HCT116 (cell line): ENCODE results near the gene LRG1. TPM values are rescaled to one million over a fixed set of nuclear protein-coding genes. Genes with fewer than 3 reads are reported as not detected.

ENCODE experiments used
- ATAC-seq: fragments of 200-7000 bp; cut with Tn5 transposase; 2 replicates; pipeline ENCODE4 v1.9.1; 2020; ENCODE audit warnings: mild to moderate bottlenecking, moderate library complexity
- BruUV-seq: library from RNA; stranded (reverse); fragments of 400-500 nt; replicated peaks from 2 replicates; lab custom pipeline; 2021; lab: Mats Ljungman, UMichigan
- CTCF ChIA-PET: fragments of 300-600 bp; sonication (Branson Sonifier 250); formaldehyde crosslinking; loops from one replicate; lab custom pipeline; 2021; ENCODE audit warnings: antibody characterized with exemption; lab: Charles Lee
- POLR2A ChIA-PET: fragments of 300-600, 350-600 bp; sonication (Branson Sonifier 250); formaldehyde crosslinking; loops from one replicate; lab custom pipeline; 2021; ENCODE audit warnings: antibody characterized with exemption; lab: Charles Lee
- RAD21 ChIA-PET, 2 experiments: fragments of 300-600 bp; sonication (Branson Sonifier 250); formaldehyde crosslinking; loops; one replicate each; lab custom pipeline; 2023; ENCODE audit warnings: low total read pairs in 2 of 2; ENCODE audit not compliant: uncharacterized antibody in 2 of 2, unreplicated experiment in 2 of 2, low non-redundant PET in 1 of 2; lab: Charles Lee
- DNase-seq: peaks from one replicate; pipeline ENCODE4 v3.0.0-alpha.2; 2010; ENCODE audit warnings: low read depth, low spot score
- H2AFZ ChIP-seq: fragments of 200-600 bp; shearing (Covaris generic), sonication (generic); 2 replicates; pipeline ENCODE4 v1.6.1; 2017; ENCODE audit warnings: low read depth, mixed run types, mixed read lengths, antibody characterized with exemption, low read length; ENCODE audit not compliant: poor library complexity, severe bottlenecking
- H3K27ac ChIP-seq: 2 replicates; pipeline ENCODE4 v1.5.1; 2012; ENCODE audit warnings: low read depth, low read length
- H3K27me3 ChIP-seq: fragments of 200-600 bp; sonication (generic); 2 replicates; pipeline ENCODE4 v1.6.1; 2016; ENCODE audit warnings: mixed run types, low read length, mixed read lengths; ENCODE audit not compliant: insufficient read depth
- H3K36me3 ChIP-seq, 2 experiments: fragments of 200-500 bp in 1 of 2; fragments of 200-600 bp in 1 of 2; sonication (Bioruptor generic) in 1 of 2; sonication (generic) in 1 of 2; 2 replicates each; pipeline versions ENCODE4 v1.5.1 to v1.6.1; 2014 to 2016; ENCODE audit warnings: low read length in 2 of 2, inconsistent platforms in 1 of 2, mixed read lengths in 1 of 2, mixed run types in 1 of 2; ENCODE audit not compliant: insufficient read depth in 2 of 2, control insufficient read depth in 1 of 2
- H3K4me1 ChIP-seq, 2 experiments: fragments of 200-600 bp in 1 of 2; sonication (generic) in 1 of 2; 2 replicates each; pipeline versions ENCODE4 v1.5.1 to v1.6.1; 2012 to 2017; ENCODE audit warnings: low read length in 2 of 2, inconsistent platforms in 1 of 2, mild to moderate bottlenecking in 1 of 2, mixed read lengths in 1 of 2, mixed run types in 1 of 2, moderate library complexity in 1 of 2; ENCODE audit not compliant: insufficient read depth in 2 of 2, control insufficient read depth in 1 of 2
- H3K4me2 ChIP-seq: fragments of 200-600 bp; sonication (generic); 2 replicates; pipeline ENCODE4 v1.6.1; 2017; ENCODE audit warnings: mixed run types, low read length, mixed read lengths
- H3K4me3 ChIP-seq, 2 experiments: fragments of 200-600 bp in 1 of 2; sonication (generic) in 1 of 2; replicated peaks in 1 of 2; 2 replicates each; pipeline ENCODE4 v1.5.1; 2011 to 2016; ENCODE audit warnings: low read length in 2 of 2, control low read depth in 1 of 2, low read depth in 1 of 2, mild to moderate bottlenecking in 1 of 2, mixed read lengths in 1 of 2, mixed run types in 1 of 2
- H3K79me2 ChIP-seq: fragments of 200-600 bp; sonication (generic); 2 replicates; pipeline ENCODE4 v1.6.1; 2017; ENCODE audit warnings: mild to moderate bottlenecking, mixed run types, low read length, moderate library complexity, mixed read lengths; ENCODE audit not compliant: insufficient read depth
- H3K9ac ChIP-seq: fragments of 200-600 bp; sonication (generic); 2 replicates; pipeline ENCODE4 v1.6.1; 2016; ENCODE audit warnings: low read length, mixed read lengths
- H3K9me2 ChIP-seq: fragments of 200-600 bp; sonication (generic), shearing (Covaris generic); 2 replicates; pipeline ENCODE4 v1.6.1; 2017; ENCODE audit warnings: mixed run types, mild to moderate bottlenecking, moderate library complexity; ENCODE audit not compliant: insufficient read depth
- H3K9me3 ChIP-seq, 2 experiments: fragments of 200-500 bp in 1 of 2; fragments of 200-600 bp in 1 of 2; sonication (Bioruptor generic) in 1 of 2; sonication (generic) in 1 of 2; 2 replicates each; pipeline ENCODE4 v1.6.1; 2014 to 2017; ENCODE audit warnings: low read length in 2 of 2, mixed read lengths in 2 of 2, inconsistent platforms in 1 of 2, low read depth in 1 of 2, mild to moderate bottlenecking in 1 of 2, mixed run types in 1 of 2, moderate library complexity in 1 of 2; ENCODE audit not compliant: control insufficient read depth in 1 of 2, insufficient read depth in 1 of 2
- H4K20me1 ChIP-seq: fragments of 200-600 bp; sonication (generic), shearing (Covaris generic); 2 replicates; pipeline ENCODE4 v1.6.1; 2017; ENCODE audit warnings: mixed run types, mild to moderate bottlenecking, moderate library complexity; ENCODE audit not compliant: insufficient read depth
- CBX3 ChIP-seq: IDR thresholded peaks from 2 replicates; pipeline ENCODE4 v1.6.1; 2012; ENCODE audit warnings: low read depth
- CEBPB ChIP-seq: IDR thresholded peaks from 2 replicates; pipeline ENCODE4 v1.6.1; 2012; ENCODE audit warnings: low read depth
- EGR1 ChIP-seq: IDR thresholded peaks from 2 replicates; pipeline ENCODE4 v1.6.1; 2012; ENCODE audit warnings: low read depth
- ELF1 ChIP-seq: IDR thresholded peaks from 2 replicates; pipeline ENCODE4 v1.6.1; 2012; ENCODE audit warnings: low read depth, borderline replicate concordance
- EZH2phosphoT487 ChIP-seq: fragments of 200-600 bp; IDR thresholded peaks from 2 replicates; pipeline ENCODE4 v1.6.1; 2018; ENCODE audit warnings: antibody characterized with exemption, borderline replicate concordance
- MAX ChIP-seq: IDR thresholded peaks from 2 replicates; pipeline ENCODE4 v1.6.1; 2012
- POLR2AphosphoS5 ChIP-seq: IDR thresholded peaks from 2 replicates; pipeline ENCODE4 v1.6.1; 2011; ENCODE audit warnings: mild to moderate bottlenecking, low read depth, low read length, moderate library complexity
- REST ChIP-seq: IDR thresholded peaks from 2 replicates; pipeline ENCODE4 v1.6.1; 2012; ENCODE audit warnings: low read depth
- SIN3A ChIP-seq: IDR thresholded peaks from 2 replicates; pipeline ENCODE4 v1.6.1; 2012; ENCODE audit warnings: low read depth
- SRF ChIP-seq: IDR thresholded peaks from 2 replicates; pipeline ENCODE4 v1.6.1; 2012; ENCODE audit warnings: low read depth
- TCF7L2 ChIP-seq: IDR thresholded peaks from 2 replicates; pipeline ENCODE4 v1.7.0; 2011; ENCODE audit warnings: borderline replicate concordance, inconsistent platforms; ENCODE audit not compliant: insufficient read depth, insufficient read length; ENCODE audit errors: extremely low read depth
- YY1 ChIP-seq: IDR thresholded peaks from 2 replicates; pipeline ENCODE4 v1.6.1; 2011; ENCODE audit warnings: low read length, low read depth, moderate library complexity, mild to moderate bottlenecking; ENCODE audit not compliant: insufficient replicate concordance; ENCODE audit errors: extremely low read depth
- ZFX ChIP-seq: fragments of 450-650 bp; IDR thresholded peaks from 2 replicates; pipeline ENCODE4 v1.6.1; 2017
- ZNF274 ChIP-seq: fragments of 200-500 bp; sonication (Bioruptor generic); IDR thresholded peaks from 2 replicates; pipeline ENCODE4 v1.6.1; 2014; ENCODE audit warnings: mild to moderate bottlenecking, low read depth, low read length, inconsistent platforms
- intact Hi-C: fragments of 100-400 bp; cut with micrococcal nuclease; formaldehyde crosslinking; loops from 2 replicates; pipeline ENCODE4 v1.10.0; 2022
- total RNA-seq: library from RNA; stranded (reverse); gene quantifications from one replicate; pipeline ENCODE4 v1.2.1, GENCODE V29; 2021; ENCODE audit not compliant: unreplicated experiment
- TF ChIP-seq, protein P1 (sequence below): IDR thresholded peaks from 2 replicates; pipeline ENCODE4 v1.6.1; 2012
- TF ChIP-seq, protein P2 (sequence below), 3 experiments: fragments of 200-600 bp in 1 of 3; sonication (generic) in 1 of 3; IDR thresholded peaks in 2 of 3; conservative IDR thresholded peaks in 1 of 3; 2 replicates each; pipeline ENCODE4 v1.5.1; 2012 to 2017; ENCODE audit warnings: low read depth in 2 of 3, low read length in 2 of 3, antibody characterized with exemption in 1 of 3, borderline replicate concordance in 1 of 3, control low read depth in 1 of 3, mild to moderate bottlenecking in 1 of 3, mixed read lengths in 1 of 3, mixed run types in 1 of 3, moderate library complexity in 1 of 3; ENCODE audit not compliant: insufficient read depth in 1 of 3

The LRG1 gene
- total RNA-seq, 1 experiment from 2014 or later, result 1.3 TPM

DNA sequence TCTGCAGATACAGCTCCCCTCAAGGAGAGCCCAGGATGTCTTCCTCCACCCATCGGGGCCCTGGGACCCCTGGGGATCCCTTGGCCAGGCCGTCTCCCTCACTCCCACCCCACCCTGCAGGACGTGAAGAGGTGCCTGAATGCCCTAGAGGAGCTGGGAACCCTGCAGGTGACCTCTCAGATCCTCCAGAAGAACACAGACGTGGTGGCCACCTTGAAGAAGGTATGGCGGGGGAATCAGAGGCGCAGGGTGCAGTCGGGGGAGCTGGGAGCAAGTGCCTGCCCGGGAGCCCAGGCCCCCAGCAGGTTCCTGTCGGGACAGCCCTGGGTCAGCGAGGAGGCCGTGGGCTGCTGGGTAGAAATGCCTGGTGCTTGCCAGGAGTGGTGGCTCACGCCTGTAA, 41.1 kb downstream of the LRG1 start:
- Histone ChIP-seq H3K27ac (no peak overlapping the region), H3K36me3 (peaks cover 0 to 15% of the 10 kb centered on the region in 2 experiments; a peak in 2 of 4 replicates), H3K9ac (no peak overlapping the region), H2AFZ (no peak overlapping the region), H3K9me3 (no peaks in the 10 kb centered on the region), H3K79me2 (no peaks in the 10 kb centered on the region), H3K4me2 (no peak overlapping the region), H3K4me3 (no peak overlapping the region), H3K4me1 (peaks cover 0 to 3% of the 10 kb centered on the region in 2 experiments; a peak in 2 of 4 replicates), H3K9me2 (no peaks in the 10 kb centered on the region), H4K20me1 (no peaks in the 10 kb centered on the region), H3K27me3 (no peaks in the 10 kb centered on the region)
- DNase-seq (no peak), ATAC-seq (no peak)
- CTCF ChIA-PET, result no interaction called here
- BruUV-seq, result no TSS peak
- intact Hi-C loops, result no loop called here
- POLR2A ChIA-PET, result no interaction called here
- TF ChIP-seq SIN3A (no peak), CEBPB (no peak), TCF7L2 (no peak), REST (no peak), CBX3 (no peak), YY1 (no peak), MAX (no peak), POLR2AphosphoS5 (no peak), SRF (no peak), ZNF274 (no peak), ZFX (no peak), ELF1 (no peak), EZH2phosphoT487 (no peak), EGR1 (no peak)
- TF ChIP-seq, protein P1, sequence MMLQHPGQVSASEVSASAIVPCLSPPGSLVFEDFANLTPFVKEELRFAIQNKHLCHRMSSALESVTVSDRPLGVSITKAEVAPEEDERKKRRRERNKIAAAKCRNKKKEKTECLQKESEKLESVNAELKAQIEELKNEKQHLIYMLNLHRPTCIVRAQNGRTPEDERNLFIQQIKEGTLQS, result no peak
- TF ChIP-seq, protein P2, sequence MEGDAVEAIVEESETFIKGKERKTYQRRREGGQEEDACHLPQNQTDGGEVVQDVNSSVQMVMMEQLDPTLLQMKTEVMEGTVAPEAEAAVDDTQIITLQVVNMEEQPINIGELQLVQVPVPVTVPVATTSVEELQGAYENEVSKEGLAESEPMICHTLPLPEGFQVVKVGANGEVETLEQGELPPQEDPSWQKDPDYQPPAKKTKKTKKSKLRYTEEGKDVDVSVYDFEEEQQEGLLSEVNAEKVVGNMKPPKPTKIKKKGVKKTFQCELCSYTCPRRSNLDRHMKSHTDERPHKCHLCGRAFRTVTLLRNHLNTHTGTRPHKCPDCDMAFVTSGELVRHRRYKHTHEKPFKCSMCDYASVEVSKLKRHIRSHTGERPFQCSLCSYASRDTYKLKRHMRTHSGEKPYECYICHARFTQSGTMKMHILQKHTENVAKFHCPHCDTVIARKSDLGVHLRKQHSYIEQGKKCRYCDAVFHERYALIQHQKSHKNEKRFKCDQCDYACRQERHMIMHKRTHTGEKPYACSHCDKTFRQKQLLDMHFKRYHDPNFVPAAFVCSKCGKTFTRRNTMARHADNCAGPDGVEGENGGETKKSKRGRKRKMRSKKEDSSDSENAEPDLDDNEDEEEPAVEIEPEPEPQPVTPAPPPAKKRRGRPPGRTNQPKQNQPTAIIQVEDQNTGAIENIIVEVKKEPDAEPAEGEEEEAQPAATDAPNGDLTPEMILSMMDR (IDR thresholded peaks at IDR 0.05 in 2 of 3, conservative IDR thresholded peaks at IDR 0.05 in 1 of 3; ENCODE audit: borderline replicate concordance in 1 of 3, insufficient read depth in 1 of 3, low read depth in 2 of 3, low read length in 2 of 3), result no peak
- RAD21 ChIA-PET, result no interaction called here
